ENCODE data around the gene ZNF175. TPM values are rescaled to one million over a fixed set of nuclear protein-coding genes. Genes with fewer than 3 reads are reported as not detected.

Gene ZNF175
- total RNA-seq, 1 experiment from 2014 or later = 10.4 TPM

- POLR2A ChIA-PET (ENCODE audit: low non-redundant PET) = no interaction called here
- TF ChIP-seq EZH2 (IDR thresholded peaks at IDR 0.05; ENCODE audit: borderline replicate concordance, low read depth, low read length, poor library complexity, severe bottlenecking) (no peak), CTCF (conservative IDR thresholded peaks at IDR 0.05; ENCODE audit: low read depth, low read length) (no peak)
- no peak overlapping the region for H3K27ac ChIP-seq (ENCODE audit: low read depth, low read length, poor library complexity, severe bottlenecking)
- H3K36me3 ChIP-seq (ENCODE audit: insufficient read depth, low read length, poor library complexity, severe bottlenecking) = no peaks in the 10 kb centered on the region
- H3K27me3 ChIP-seq (replicated peaks; ENCODE audit: insufficient read depth, low read depth, low read length, poor library complexity) = no peaks in the 10 kb centered on the region
- no peak for DNase-seq (ENCODE audit: low spot score)
- BruUV-seq (replicated peaks) = no TSS peak
- no peak overlapping the region for H3K4me3 ChIP-seq (ENCODE audit: low read depth, low read length, poor library complexity, severe bottlenecking)
- CTCF ChIA-PET = no interaction called here
- no peaks in the 10 kb centered on the region for H3K9me3 ChIP-seq (ENCODE audit: low read depth, low read length, poor library complexity, severe bottlenecking)
- no peaks in the 10 kb centered on the region for H3K4me1 ChIP-seq (ENCODE audit: insufficient read depth, low read length, poor library complexity, severe bottlenecking)
- intact Hi-C loops (cut with micrococcal nuclease; ENCODE audit: unreplicated experiment) = loop anchor here (10.0 kb wide), 1 partner anchor 202 kb away; no protein-coding TSS in a partner anchor
These were observed 31.2 kb downstream of the ZNF175 start for GRCh38 chr19:51602189-51602854.

- TF ChIP-seq EZH2 (IDR thresholded peaks at IDR 0.05; ENCODE audit: borderline replicate concordance, low read depth, low read length, poor library complexity, severe bottlenecking) (no peak), CTCF (conservative IDR thresholded peaks at IDR 0.05; ENCODE audit: low read depth, low read length) (no peak)
- ChIA-PET CTCF (no interaction called here), POLR2A (ENCODE audit: low non-redundant PET) (no interaction called here)
- no peaks in the 10 kb centered on the region for H3K4me1 ChIP-seq (ENCODE audit: insufficient read depth, low read length, poor library complexity, severe bottlenecking)
- H3K27ac ChIP-seq (ENCODE audit: low read depth, low read length, poor library complexity, severe bottlenecking) = no peak overlapping the region
- no peak overlapping the region for H3K4me3 ChIP-seq (ENCODE audit: low read depth, low read length, poor library complexity, severe bottlenecking)
- H3K9me3 ChIP-seq (ENCODE audit: low read depth, low read length, poor library complexity, severe bottlenecking) = no peaks in the 10 kb centered on the region
- H3K27me3 ChIP-seq (replicated peaks; ENCODE audit: insufficient read depth, low read depth, low read length, poor library complexity) = no peaks in the 10 kb centered on the region
- BruUV-seq (replicated peaks) = no TSS peak
- no peaks in the 10 kb centered on the region for H3K36me3 ChIP-seq (ENCODE audit: insufficient read depth, low read length, poor library complexity, severe bottlenecking)
- intact Hi-C loops (cut with micrococcal nuclease; ENCODE audit: unreplicated experiment) = loop anchor here (5.0 to 10.0 kb wide), 3 partner anchors 50 to 198 kb away; no protein-coding TSS in a partner anchor
- no peak for DNase-seq (ENCODE audit: low spot score)
These were observed 36.0 kb downstream of the ZNF175 start for GRCh38 chr19:51607077-51607476.

GRCh38 chr19:51607920-51608562 lies 37.0 kb downstream of the ZNF175 start:
- peak; percentile 90 for TF ChIP-seq CTCF (conservative IDR thresholded peaks at IDR 0.05; ENCODE audit: low read depth, low read length)
- TF ChIP-seq EZH2 (IDR thresholded peaks at IDR 0.05; ENCODE audit: borderline replicate concordance, low read depth, low read length, poor library complexity, severe bottlenecking) = no peak
- no peaks in the 10 kb centered on the region for H3K36me3 ChIP-seq (ENCODE audit: insufficient read depth, low read length, poor library complexity, severe bottlenecking)
- H3K9me3 ChIP-seq (ENCODE audit: low read depth, low read length, poor library complexity, severe bottlenecking) = no peaks in the 10 kb centered on the region
- BruUV-seq (replicated peaks) = no TSS peak
- CTCF ChIA-PET = interaction anchor here (0.6 to 0.8 kb wide), 2 partner anchors 14 to 49 kb away, joined by 3 to 4 read pairs; no protein-coding TSS in a partner anchor
- no peak overlapping the region for H3K27ac ChIP-seq (ENCODE audit: low read depth, low read length, poor library complexity, severe bottlenecking)
- H3K27me3 ChIP-seq (replicated peaks; ENCODE audit: insufficient read depth, low read depth, low read length, poor library complexity) = no peaks in the 10 kb centered on the region
- no peak overlapping the region for H3K4me3 ChIP-seq (ENCODE audit: low read depth, low read length, poor library complexity, severe bottlenecking)
- no peaks in the 10 kb centered on the region for H3K4me1 ChIP-seq (ENCODE audit: insufficient read depth, low read length, poor library complexity, severe bottlenecking)
- POLR2A ChIA-PET (ENCODE audit: low non-redundant PET) = no interaction called here
- DNase-seq (ENCODE audit: low spot score) = peak; percentile 83
- intact Hi-C loops (cut with micrococcal nuclease; ENCODE audit: unreplicated experiment) = loop anchor here (5.0 to 10.0 kb wide), 3 partner anchors 49 to 197 kb away; no protein-coding TSS in a partner anchor
